HEK293 (cell line): ENCODE results near the gene SLC43A3.
A peak's percentile ranks its signal among the peaks of the same experiment; 100 is the strongest.

Experiments used
- CTCF ChIA-PET: fragments of 350-600 bp; formaldehyde crosslinking; extraction: SDS; loops from one replicate; lab custom pipeline; 2021; ENCODE audit warnings: antibody characterized with exemption; lab: Yijun Ruan, JAX
- POLR2A ChIA-PET: fragments of 300-600 bp; formaldehyde crosslinking; extraction: SDS; loops from one replicate; lab custom pipeline; 2020; ENCODE audit warnings: antibody characterized with exemption, inconsistent platforms; lab: Yijun Ruan, JAX
- H3K27ac ChIP-seq: fragments of 200-500 bp; sonication (Bioruptor generic); 2 replicates; pipeline ENCODE4 v1.5.1; 2014; ENCODE audit warnings: low read depth, low read length, control low read depth, inconsistent platforms; ENCODE audit errors: extremely low read depth
- H3K36me3 ChIP-seq, 2 experiments: fragments of 200-500 bp in 1 of 2; sonication (Bioruptor generic) in 1 of 2; 1 replicate in 1 of 2; 2 replicates in 1 of 2; pipeline ENCODE4 v1.5.1; 2014 to 2017; ENCODE audit warnings: inconsistent platforms in 2 of 2, low read length in 2 of 2; ENCODE audit not compliant: control insufficient read depth in 2 of 2, insufficient read depth in 1 of 2
- H3K4me1 ChIP-seq: fragments of 200-500 bp; sonication (Bioruptor generic); 2 replicates; pipeline ENCODE4 v1.5.1; 2014; ENCODE audit warnings: mild to moderate bottlenecking, low read length, inconsistent platforms; ENCODE audit not compliant: control insufficient read depth, insufficient read depth
- H3K4me3 ChIP-seq: 2 replicates; pipeline ENCODE4 v1.5.1; 2011; ENCODE audit warnings: low read depth, mild to moderate bottlenecking, control low read depth, low read length, moderate library complexity
- H3K9me3 ChIP-seq: fragments of 200-500 bp; sonication (Bioruptor generic); 2 replicates; pipeline ENCODE4 v1.5.1; 2014; ENCODE audit warnings: low read depth, low read length, inconsistent platforms; ENCODE audit not compliant: control insufficient read depth, insufficient read depth
- ELK4 ChIP-seq: IDR thresholded peaks from 2 replicates; pipeline ENCODE4 v1.6.1; 2011; ENCODE audit warnings: mild to moderate bottlenecking, low read depth, low read length, borderline replicate concordance
- GFI1B ChIP-seq: fragments of 450-650 bp; formaldehyde crosslinking; IDR thresholded peaks from 2 replicates; pipeline ENCODE4 v1.5.1; 2016; ENCODE audit warnings: missing biosample characterization, missing genetic modification characterization
- GLIS2 ChIP-seq: fragments of 450-650 bp; formaldehyde crosslinking; IDR thresholded peaks from 2 replicates; pipeline ENCODE4 v1.5.1; 2016; ENCODE audit warnings: missing biosample characterization, missing genetic modification characterization
- MEIS1 ChIP-seq: sonication (generic); formaldehyde crosslinking; IDR thresholded peaks from 2 replicates; pipeline ENCODE4 v1.8.1; 2022; ENCODE audit warnings: missing genetic modification reagents, mild to moderate bottlenecking, borderline replicate concordance
- PRDM1 ChIP-seq: fragments of 450-650 bp; formaldehyde crosslinking; IDR thresholded peaks from 2 replicates; pipeline ENCODE4; 2016; ENCODE audit warnings: missing biosample characterization, missing genetic modification characterization
- RBAK ChIP-seq: fragments of 450-650 bp; formaldehyde crosslinking; IDR thresholded peaks from 2 replicates; pipeline ENCODE4 v1.5.1; 2016; ENCODE audit warnings: missing biosample characterization, missing genetic modification characterization
- WT1 ChIP-seq: fragments of 450-650 bp; formaldehyde crosslinking; IDR thresholded peaks from 2 replicates; pipeline ENCODE4 v1.5.1; 2016; ENCODE audit warnings: missing biosample characterization, missing genetic modification characterization
- ZFP3 ChIP-seq: fragments of 450-650 bp; formaldehyde crosslinking; IDR thresholded peaks from 2 replicates; pipeline ENCODE4 v1.5.1; 2016; ENCODE audit warnings: low read depth, missing biosample characterization, missing genetic modification characterization
- ZNF112 ChIP-seq: fragments of 450-650 bp; formaldehyde crosslinking; IDR thresholded peaks from 2 replicates; pipeline ENCODE4 v1.5.0; 2017; ENCODE audit warnings: missing biosample characterization, missing genetic modification characterization
- ZNF202 ChIP-seq: fragments of 450-650 bp; formaldehyde crosslinking; IDR thresholded peaks from 2 replicates; pipeline ENCODE4 v1.5.1; 2016; ENCODE audit warnings: missing biosample characterization, missing genetic modification characterization, borderline replicate concordance
- ZNF266 ChIP-seq: fragments of 450-650 bp; formaldehyde crosslinking; IDR thresholded peaks from 2 replicates; pipeline ENCODE4 v1.5.1; 2016; ENCODE audit warnings: missing biosample characterization, missing genetic modification characterization, low read depth
- ZNF280D ChIP-seq: fragments of 450-650 bp; formaldehyde crosslinking; IDR thresholded peaks from 2 replicates; pipeline ENCODE4 v1.5.1; 2016; ENCODE audit warnings: missing biosample characterization, missing genetic modification characterization
- ZNF302 ChIP-seq: fragments of 450-650 bp; formaldehyde crosslinking; IDR thresholded peaks from 2 replicates; pipeline ENCODE4 v1.5.1; 2016; ENCODE audit warnings: missing biosample characterization, missing genetic modification characterization, low read depth
- ZNF354C ChIP-seq: fragments of 450-650 bp; formaldehyde crosslinking; IDR thresholded peaks from 2 replicates; pipeline ENCODE4 v1.5.1; 2016; ENCODE audit warnings: missing biosample characterization, missing genetic modification characterization, low read depth, borderline replicate concordance
- ZNF426 ChIP-seq: fragments of 450-650 bp; formaldehyde crosslinking; IDR thresholded peaks from 2 replicates; pipeline ENCODE4 v1.5.1; 2017; ENCODE audit warnings: missing biosample characterization, missing genetic modification characterization, mild to moderate bottlenecking, inconsistent platforms, moderate library complexity
- ZNF529 ChIP-seq: fragments of 450-650 bp; formaldehyde crosslinking; IDR thresholded peaks from 2 replicates; pipeline ENCODE4 v1.5.1; 2017; ENCODE audit warnings: missing genetic modification characterization, missing biosample characterization; ENCODE audit not compliant: insufficient replicate concordance
- ZNF664 ChIP-seq: fragments of 450-650 bp; formaldehyde crosslinking; IDR thresholded peaks from 2 replicates; pipeline ENCODE4 v1.5.1; 2016; ENCODE audit warnings: missing biosample characterization, missing genetic modification characterization
- ZNF768 ChIP-seq: fragments of 450-650 bp; formaldehyde crosslinking; IDR thresholded peaks from 2 replicates; pipeline ENCODE4 v1.5.1; 2018; ENCODE audit warnings: missing biosample characterization, mild to moderate bottlenecking, missing genetic modification characterization
- ZNF777 ChIP-seq: fragments of 450-650 bp; formaldehyde crosslinking; IDR thresholded peaks from 2 replicates; pipeline ENCODE4 v1.5.1; 2017; ENCODE audit warnings: missing biosample characterization, missing genetic modification characterization, borderline replicate concordance
- TF ChIP-seq, protein P1 (sequence below): fragments of 450-650 bp; formaldehyde crosslinking; conservative IDR thresholded peaks from 2 replicates; pipeline ENCODE4 v1.5.1; 2016; ENCODE audit warnings: low read depth, missing biosample characterization, missing genetic modification characterization
- TF ChIP-seq, protein P2 (sequence below): fragments of 450-650 bp; formaldehyde crosslinking; IDR thresholded peaks from 2 replicates; pipeline ENCODE4 v1.5.1; 2016; ENCODE audit warnings: missing biosample characterization, missing genetic modification characterization, borderline replicate concordance

SLC43A3 gene

GRCh38 chr11:57474017-57474802 lies 47.3 kb upstream of the SLC43A3 start (continued):
- TF ChIP-seq ELK4: no peak
- TF ChIP-seq ZNF202 (tag by site-specific recombination): no peak
- no peak for TF ChIP-seq GFI1B
- TF ChIP-seq PRDM1: no peak
- no peak for TF ChIP-seq WT1 (tag by site-specific recombination)
- TF ChIP-seq ZNF664 (tag by site-specific recombination): no peak
- no peak for TF ChIP-seq ZFP3 (tag by site-specific recombination)
- TF ChIP-seq ZNF112 (tag by site-specific recombination): no peak
- TF ChIP-seq, protein P1, sequence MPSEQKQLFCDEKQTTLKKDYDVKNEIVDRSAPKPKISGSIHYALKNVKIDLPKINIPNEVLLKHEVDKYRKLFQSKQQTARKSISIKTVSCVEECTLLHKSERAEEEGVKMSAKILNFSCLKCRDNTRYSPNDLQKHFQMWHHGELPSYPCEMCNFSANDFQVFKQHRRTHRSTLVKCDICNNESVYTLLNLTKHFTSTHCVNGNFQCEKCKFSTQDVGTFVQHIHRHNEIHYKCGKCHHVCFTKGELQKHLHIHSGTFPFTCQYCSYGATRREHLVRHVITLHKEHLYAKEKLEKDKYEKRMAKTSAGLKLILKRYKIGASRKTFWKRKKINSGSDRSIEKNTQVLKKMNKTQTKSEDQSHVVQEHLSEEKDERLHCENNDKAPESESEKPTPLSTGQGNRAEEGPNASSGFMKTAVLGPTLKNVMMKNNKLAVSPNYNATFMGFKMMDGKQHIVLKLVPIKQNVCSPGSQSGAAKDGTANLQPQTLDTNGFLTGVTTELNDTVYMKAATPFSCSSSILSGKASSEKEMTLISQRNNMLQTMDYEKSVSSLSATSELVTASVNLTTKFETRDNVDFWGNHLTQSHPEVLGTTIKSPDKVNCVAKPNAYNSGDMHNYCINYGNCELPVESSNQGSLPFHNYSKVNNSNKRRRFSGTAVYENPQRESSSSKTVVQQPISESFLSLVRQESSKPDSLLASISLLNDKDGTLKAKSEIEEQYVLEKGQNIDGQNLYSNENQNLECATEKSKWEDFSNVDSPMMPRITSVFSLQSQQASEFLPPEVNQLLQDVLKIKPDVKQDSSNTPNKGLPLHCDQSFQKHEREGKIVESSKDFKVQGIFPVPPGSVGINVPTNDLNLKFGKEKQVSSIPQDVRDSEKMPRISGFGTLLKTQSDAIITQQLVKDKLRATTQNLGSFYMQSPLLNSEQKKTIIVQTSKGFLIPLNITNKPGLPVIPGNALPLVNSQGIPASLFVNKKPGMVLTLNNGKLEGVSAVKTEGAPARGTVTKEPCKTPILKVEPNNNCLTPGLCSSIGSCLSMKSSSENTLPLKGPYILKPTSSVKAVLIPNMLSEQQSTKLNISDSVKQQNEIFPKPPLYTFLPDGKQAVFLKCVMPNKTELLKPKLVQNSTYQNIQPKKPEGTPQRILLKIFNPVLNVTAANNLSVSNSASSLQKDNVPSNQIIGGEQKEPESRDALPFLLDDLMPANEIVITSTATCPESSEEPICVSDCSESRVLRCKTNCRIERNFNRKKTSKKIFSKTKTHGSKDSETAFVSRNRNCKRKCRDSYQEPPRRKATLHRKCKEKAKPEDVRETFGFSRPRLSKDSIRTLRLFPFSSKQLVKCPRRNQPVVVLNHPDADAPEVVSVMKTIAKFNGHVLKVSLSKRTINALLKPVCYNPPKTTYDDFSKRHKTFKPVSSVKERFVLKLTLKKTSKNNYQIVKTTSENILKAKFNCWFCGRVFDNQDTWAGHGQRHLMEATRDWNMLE (tag by site-specific recombination): no peak
- TF ChIP-seq GLIS2 (tag by site-specific recombination): peak; percentile 47

DNA sequence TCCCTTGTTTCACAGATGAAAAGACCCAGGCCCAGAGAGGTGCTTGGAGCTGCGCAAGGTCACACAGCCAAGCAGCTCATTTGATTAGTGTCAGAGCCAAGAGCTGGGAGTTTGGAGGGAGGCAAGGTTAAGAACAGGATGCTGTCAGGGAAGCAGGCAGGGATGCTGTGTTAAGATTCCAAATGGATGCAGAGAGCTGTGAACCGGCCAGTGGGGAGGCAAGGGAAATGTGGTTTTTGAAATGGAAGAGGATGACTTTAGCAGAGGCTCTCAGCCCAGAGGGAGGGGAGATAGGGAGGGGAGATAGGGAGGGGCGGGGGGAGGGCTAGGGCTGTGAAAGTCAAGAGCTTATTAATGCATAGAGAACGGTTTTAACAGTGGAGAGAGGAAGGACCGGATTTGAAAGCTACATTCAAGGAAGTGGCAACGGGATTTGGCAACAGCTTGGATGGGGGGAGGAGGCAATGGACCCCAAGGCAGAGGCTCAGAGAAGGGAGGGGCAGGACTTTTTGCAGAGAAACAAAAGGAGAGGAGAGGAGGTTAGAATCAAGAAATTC lies 46.4 kb upstream of the SLC43A3 start:
- POLR2A ChIA-PET: interaction anchor here (1.3 kb wide), 1 partner anchor 13 kb away, joined by 3 read pairs; the partner anchor contains the start of gene RTN4RL2
- Histone ChIP-seq H3K4me1 (no peaks in the 10 kb centered on the region), H3K4me3 (no peak overlapping the region), H3K27ac (no peak overlapping the region), H3K9me3 (no peaks in the 10 kb centered on the region), H3K36me3 (peaks cover 0 to 28% of the 10 kb centered on the region in 2 experiments; a peak in 1 of 3 replicates)
- CTCF ChIA-PET: interaction anchor here (0.5 to 2.6 kb wide), 8 partner anchors 9 to 341 kb away, joined by 6 to 18 read pairs (median 7); no protein-coding TSS in a partner anchor
- TF ChIP-seq ZNF768 (tag by site-specific recombination) (0 out of 2 replicates have a peak, but pooled peaks have one; percentile 52), ZNF426 (tag by site-specific recombination) (no peak), ZNF354C (tag by site-specific recombination) (no peak)

- H3K4me3 ChIP-seq: no peak overlapping the region
- no peak overlapping the region for H3K27ac ChIP-seq
- CTCF ChIA-PET: interaction anchor here (1.6 to 2.6 kb wide), 4 partner anchors 12 to 22 kb away, joined by 7 to 18 read pairs (median 8); no protein-coding TSS in a partner anchor
- no peaks in the 10 kb centered on the region for H3K4me1 ChIP-seq
- POLR2A ChIA-PET: no interaction called here
- H3K36me3 ChIP-seq: peaks cover 0 to 31% of the 10 kb centered on the region in 2 experiments; a peak in 1 of 3 replicates
- H3K9me3 ChIP-seq: no peaks in the 10 kb centered on the region
- TF ChIP-seq ZNF266 (tag by site-specific recombination) (no peak), ZNF529 (tag by site-specific recombination) (no peak), RBAK (no peak), ZNF777 (tag by site-specific recombination) (no peak), MEIS1 (no peak), GLIS2 (tag by site-specific recombination) (no peak), ZNF302 (no peak), ZNF280D (no peak)
- TF ChIP-seq, protein P2, sequence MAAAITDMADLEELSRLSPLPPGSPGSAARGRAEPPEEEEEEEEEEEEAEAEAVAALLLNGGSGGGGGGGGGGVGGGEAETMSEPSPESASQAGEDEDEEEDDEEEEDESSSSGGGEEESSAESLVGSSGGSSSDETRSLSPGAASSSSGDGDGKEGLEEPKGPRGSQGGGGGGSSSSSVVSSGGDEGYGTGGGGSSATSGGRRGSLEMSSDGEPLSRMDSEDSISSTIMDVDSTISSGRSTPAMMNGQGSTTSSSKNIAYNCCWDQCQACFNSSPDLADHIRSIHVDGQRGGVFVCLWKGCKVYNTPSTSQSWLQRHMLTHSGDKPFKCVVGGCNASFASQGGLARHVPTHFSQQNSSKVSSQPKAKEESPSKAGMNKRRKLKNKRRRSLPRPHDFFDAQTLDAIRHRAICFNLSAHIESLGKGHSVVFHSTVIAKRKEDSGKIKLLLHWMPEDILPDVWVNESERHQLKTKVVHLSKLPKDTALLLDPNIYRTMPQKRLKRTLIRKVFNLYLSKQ (tag by site-specific recombination): no peak
Measured at GRCh38 chr11:57471496-57471895, 44.6 kb upstream of the SLC43A3 start.
